ENCODE results near the gene ZP3.

The ZP3 gene

DNA sequence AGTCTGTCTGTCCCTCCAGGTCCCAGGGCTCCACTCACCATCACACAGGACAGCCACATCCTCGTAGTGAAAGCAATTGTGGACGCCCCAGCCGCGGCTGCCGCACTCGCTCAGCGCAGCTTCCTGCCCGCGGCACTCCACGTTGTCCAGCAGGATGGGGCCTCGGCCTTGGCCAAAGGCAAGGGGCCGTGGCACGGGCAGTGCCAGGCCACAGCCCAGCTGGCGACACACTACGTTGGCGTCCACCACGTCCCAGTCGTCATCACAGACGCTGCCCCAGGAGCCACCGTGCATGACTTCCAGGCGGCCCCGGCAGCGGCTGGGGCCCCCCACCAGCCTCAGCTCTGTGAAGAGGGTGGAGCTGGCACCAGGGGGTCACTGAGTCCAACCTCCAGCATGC, 24.5 kb upstream of the ZP3 start:
- TF ChIP-seq, protein P1, sequence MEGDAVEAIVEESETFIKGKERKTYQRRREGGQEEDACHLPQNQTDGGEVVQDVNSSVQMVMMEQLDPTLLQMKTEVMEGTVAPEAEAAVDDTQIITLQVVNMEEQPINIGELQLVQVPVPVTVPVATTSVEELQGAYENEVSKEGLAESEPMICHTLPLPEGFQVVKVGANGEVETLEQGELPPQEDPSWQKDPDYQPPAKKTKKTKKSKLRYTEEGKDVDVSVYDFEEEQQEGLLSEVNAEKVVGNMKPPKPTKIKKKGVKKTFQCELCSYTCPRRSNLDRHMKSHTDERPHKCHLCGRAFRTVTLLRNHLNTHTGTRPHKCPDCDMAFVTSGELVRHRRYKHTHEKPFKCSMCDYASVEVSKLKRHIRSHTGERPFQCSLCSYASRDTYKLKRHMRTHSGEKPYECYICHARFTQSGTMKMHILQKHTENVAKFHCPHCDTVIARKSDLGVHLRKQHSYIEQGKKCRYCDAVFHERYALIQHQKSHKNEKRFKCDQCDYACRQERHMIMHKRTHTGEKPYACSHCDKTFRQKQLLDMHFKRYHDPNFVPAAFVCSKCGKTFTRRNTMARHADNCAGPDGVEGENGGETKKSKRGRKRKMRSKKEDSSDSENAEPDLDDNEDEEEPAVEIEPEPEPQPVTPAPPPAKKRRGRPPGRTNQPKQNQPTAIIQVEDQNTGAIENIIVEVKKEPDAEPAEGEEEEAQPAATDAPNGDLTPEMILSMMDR (IDR thresholded peaks at IDR 0.05), result no peak

DNA sequence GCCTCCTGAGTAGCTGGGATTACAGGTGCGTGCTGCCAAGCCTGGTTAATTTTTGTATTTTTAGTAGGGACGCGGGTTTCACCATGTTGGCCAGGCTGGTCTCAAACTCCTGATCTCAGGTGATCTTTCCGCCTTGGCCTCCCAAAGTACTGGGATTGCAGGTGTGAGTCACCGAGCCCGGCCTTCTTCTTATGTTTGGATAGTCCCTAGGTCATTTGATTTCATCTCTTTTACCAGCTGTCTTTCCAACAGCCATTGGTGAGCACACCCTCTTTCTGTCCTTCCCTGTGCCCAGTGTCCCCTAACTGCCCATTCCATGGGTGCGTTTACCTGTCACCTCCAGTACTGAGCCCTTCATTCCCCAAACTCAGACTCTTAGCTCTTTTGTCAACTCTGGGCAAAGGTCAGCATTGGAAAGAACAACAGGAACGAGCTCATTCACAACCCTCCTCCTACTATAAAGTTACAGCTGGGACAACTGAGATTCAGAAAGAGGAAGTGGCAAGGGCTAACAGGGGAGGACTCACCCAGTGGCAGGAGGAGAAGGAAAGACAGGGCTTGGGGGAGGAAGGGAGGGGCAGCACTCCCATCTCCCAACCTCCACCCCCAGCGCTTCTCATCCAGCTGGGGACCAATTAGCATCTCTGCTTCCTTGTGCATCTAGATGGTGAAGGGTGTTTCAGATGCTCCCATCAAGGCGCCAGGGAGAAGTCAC, 20.8 kb upstream of the ZP3 start:
- TF ChIP-seq, protein P1 (IDR thresholded peaks at IDR 0.05), result no peak

DNA sequence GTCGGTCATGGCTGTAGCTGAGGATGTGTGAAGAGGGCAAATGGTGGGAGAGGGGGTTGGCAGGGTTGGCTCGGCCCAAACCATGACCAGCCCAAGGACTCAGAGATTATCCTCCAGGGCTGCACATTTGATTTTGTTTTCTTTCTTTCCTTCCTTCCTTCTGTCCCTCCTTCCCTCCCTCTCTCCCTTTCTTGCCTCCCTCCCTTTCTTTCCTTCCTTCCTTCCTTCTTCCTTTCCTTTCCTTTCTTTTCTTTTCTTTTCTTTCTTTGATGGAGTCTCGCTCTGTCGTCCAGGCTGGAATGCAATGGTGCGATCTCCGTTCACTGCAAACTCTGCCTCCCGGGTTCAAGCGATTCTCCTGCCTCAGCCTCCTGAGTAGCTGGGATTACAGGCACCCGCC, 19.0 kb upstream of the ZP3 start:
- TF ChIP-seq, protein P1 (IDR thresholded peaks at IDR 0.05), result no peak

DNA sequence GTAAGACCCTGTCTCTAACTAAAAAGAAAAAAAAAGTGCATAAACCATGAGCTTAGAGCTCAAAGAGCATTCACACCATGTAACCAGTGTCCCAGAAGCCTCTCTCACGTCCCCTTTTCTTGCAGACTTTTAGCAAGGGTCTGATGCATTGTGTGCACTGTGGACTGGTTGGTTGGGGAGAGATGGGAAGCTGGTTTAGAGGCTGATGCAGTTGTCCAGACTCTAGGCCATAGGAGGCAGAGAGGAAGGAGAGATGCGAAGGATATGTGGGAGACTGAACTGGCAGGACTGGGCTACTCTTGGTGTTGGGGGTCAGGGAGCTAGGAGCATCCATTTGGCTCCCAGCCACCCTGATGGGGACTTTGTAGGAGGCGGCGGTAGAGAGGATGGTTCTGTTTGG, 17.0 kb upstream of the ZP3 start:
- TF ChIP-seq, protein P1 (IDR thresholded peaks at IDR 0.05), result no peak

DNA sequence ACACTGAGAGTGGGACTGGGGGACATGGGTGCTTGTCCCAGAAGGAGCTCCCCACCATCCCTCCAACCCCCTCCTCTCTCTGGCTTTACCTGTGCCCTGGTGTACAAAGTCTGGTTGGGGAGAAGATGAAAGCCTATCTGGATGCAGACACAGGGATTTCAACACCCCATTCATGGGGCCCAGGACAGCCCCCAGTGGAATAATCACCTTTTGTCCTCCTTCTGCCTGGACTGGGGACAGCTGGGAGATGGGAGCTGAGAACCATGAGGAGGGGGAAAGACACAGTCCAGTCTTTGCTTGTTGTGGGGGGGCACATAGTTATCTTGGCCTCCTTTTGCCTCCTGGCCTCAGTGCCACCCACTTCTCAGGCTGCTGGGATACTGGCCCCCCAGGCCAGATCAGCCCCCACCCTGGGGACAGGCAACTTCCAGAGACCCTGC, 16.6 kb upstream of the ZP3 start:
- TF ChIP-seq, protein P1 (IDR thresholded peaks at IDR 0.05), result no peak

DNA sequence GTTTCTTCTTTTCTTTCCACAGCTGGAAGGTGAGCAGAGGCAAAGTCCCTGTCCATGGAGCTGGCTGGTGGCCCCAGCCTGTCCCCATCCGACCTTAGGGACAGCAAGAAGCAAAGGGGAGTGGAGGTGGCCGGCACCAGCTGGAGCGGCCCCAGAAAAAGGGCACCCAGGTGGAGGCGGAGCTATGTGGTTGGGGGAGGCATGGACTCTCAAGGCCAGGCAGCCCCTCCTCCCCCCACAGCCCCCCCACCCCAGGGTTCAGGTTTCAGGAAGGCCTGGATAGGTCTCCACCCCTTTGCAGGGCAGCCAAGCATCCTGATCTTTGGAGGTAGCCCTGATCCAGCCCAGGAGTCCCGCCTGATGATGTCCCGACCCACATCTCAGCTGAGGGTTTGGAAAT, 15.2 kb upstream of the ZP3 start, which contains the start of gene SSC4D:
Gene SSC4D (minus strand): TSS at position 161 of the 400 bp plus-strand sequence. CDS start 5,258 bp downstream, outside the sequence.
- TF ChIP-seq, protein P1 (IDR thresholded peaks at IDR 0.05), result no peak

DNA sequence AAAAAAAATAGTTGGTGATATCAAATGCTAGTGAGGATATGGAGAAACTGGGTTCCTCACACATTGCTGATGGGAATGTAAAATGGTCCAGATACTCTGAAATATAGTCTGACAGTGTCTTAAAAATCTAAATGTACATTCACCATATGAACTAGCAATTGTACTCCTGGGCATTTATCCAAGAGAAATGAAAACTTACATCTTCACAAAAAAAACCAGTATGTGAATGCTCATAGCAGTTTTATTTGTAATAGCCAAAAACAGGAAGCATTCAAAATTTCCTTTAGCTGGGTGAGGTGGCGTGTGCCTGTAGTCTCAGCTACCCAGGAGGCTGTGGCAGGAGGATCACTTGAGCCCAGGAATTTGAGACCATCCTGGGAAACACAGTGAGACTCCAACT, 13.1 kb upstream of the ZP3 start:
- TF ChIP-seq, protein P1 (IDR thresholded peaks at IDR 0.05), result no peak
